RPMI8226 (cell line): ENCODE measurements around the gene ZNF280A.
"Not testable (repeated sequence)": the region's sequence is repeated elsewhere in the genome, so short reads cannot be mapped to it uniquely, and the experiment has no call there.

Experiments used
- DNase-seq: peaks from one replicate; pipeline ENCODE4 v3.0.0-alpha.2; 2015

ZNF280A gene

DNA sequence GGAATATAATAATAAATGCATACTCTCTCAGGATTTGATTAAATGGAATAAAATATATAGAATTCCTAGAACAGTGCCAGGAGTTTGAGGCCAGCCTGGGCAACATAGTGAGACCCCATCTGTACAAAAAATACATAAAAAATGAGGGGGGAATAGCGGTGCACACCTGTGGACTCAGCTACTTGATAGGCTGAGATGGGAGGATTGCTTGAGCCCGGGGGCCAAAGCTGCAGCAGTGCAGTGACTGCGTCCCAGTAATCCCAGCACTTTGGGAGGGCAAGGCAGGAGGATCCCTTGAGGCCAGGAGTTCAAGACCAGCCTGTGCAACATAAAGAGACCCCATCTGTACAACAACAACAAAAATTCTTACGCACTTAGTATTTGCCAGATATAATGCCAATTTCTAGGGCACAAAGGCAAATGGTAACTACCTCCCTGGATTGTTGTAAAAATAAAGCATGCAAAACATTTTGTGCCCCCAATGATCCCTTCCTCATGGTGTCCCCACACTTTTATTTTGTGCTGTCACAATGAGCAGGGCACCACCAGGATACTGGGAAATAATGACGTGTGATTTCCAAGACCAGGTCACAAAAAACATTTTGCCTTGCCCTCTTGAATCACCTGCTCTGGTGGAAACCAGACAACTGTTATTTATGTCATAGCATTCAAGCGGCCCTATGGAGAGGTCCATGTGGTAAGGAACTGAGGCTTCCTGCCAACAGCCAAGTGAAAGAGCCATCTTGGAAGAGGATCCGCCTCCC lies 18.3 kb upstream of the ZNF280A start:
- DNase-seq = no peak

DNA sequence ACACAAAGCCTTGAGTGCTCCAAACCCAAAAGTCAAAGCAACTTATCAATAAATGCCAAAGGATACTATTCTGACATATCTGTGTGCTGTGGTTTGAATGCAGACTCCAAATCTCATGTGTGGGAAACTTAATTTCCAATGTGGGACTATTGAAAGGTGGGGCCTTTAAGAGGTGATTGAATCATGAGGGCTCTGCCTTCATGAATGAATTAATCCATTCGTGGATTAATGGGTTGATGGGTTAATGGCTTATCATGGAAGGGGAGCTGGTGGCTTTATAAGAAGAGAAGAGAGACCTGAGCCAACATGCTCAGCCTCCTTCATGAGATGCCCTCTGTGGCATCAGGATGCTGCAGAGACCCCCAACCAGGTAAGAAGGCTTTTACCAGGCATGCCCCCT lies 16.8 kb upstream of the ZNF280A start:
- no peak for DNase-seq

DNA sequence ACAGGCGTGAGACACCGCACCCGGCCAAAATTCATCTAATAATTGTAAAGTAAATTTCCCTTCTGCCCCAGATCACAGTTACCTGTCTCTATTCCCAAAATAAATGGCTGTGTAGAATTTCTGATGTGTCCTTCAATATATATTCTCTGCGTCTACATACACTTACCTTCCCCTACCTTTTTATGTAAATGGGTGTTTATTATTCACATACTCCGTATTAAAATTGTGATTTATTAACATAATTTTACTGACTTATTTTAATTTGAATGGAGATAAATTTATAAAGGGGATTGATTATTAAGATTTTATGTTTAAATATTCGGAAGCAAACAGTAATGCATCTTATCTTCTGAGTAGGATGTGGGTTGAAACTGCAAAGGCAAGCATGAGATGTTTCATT lies 16.4 kb upstream of the ZNF280A start:
- no peak for DNase-seq

DNA sequence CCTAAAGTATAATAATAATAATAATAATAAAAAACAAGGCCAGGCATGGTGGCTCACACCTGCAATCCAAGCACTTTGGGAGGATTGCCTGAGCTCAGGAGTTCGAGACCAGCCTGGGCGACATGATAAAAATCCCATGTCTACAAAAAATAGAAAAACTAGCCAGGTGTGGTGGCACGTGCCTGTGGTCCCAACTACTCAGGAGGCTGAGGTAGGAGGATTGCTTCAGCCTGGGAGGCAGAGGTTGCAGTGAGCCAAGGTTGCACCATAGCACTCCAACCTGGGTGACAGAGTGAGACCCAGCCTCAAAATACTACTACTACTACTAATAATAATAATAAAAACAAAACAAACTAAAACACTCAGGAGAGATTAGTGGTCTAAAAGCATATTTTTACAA lies 15.6 kb upstream of the ZNF280A start:
- DNase-seq = no peak

DNA sequence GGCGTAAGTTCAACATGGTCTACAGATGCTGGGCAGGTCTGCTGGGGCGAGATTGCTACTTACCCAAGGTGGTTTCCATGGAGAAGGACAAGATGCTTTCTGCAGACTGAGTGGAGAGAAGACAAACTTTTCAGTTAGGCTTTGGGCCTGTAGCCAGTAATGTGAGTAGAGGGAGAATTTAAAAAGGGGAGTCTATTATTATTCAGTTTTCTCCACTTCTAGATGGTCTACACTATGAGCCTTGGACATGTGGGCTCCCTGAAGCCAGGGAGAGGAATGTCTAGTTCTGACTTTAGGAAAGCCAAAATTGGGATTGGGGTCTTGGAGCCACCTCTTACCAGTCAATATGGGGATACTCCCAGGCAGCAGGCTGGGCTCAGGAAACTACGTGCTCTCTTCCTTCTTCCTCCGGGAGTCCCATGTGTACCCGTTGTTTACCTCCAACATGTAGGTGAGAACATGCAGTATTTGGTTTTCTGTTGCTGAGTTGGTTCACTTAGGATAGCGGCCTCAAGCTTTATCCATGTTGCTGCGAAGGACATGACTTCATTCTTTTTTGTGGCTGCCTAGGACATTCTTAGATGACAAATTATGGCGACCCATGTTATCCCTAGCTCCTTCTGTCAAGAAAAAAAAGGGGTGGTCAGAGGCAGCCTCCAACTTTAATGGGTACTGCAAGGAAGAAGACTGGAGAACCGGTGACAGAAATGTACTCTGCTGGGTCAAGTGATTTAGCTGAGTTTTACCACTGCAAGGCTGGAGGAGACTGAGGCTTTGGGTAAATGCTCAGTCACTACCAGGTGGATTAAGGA lies 14.7 kb upstream of the ZNF280A start:
- DNase-seq = no peak

DNA sequence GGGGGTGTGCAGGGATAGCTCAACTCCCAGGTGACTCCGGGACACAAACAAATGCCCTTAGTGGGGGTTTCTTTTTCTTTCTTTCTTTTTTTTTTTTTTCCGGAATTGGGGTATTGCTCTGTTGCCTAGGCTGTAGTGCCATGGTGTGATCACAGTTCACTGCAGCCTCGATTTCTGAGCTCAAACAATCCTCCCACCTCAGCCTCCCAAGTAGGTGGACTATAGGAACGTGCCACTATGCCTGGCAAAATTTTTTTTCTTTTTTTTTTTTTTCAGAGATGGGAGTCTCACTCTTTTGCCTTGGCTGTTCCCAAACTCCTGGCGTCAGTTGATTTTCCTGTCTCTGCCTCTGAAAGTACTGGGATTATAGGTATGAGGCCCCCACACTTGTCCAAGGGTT lies 13.8 kb upstream of the ZNF280A start:
- DNase-seq = no peak

DNA sequence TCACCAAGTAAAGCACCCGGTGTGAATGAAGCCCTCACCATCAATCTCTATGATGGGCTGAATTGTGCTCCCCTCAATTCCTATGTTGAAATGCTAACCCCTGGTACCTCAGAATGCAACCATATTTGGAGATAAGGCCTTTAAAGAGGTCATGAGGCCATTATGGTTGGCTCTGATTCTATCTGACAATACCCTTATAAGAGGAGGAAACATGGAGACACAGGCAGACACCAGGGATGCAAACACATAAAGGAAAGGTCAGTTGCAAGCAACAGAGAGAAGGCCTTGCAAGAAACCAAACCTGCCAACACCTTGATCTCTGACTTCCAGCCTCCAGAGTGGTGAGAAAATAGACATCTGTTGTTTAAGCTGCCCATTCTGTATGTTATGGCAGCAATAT lies 13.3 kb upstream of the ZNF280A start:
- no peak for DNase-seq

DNA sequence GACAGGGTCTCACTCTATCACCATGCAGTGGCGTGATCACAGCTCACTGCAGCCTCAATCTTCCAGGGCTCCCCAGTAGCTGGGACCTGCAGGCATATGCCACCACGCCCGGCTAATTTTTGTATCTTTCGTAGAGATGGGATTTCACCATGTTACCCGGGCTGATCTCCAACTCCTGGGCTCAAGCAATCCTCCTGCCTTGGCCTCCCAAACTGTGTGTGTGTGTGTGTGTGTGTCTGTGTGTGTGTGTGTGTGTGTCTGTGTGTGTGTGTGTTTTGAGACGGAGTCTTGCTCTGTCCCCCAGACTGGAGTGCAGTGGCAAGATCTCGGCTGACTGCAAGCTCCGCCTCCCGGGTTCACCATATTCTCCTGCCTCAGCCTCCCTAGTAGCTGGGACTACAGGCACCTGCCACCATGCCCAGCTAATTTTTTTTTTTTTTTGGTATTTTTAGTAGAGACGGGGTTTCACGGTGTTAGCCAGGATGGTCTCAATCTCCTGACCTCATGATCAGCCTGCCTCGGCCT lies 12.5 kb upstream of the ZNF280A start:
- DNase-seq = not testable (repeated sequence)

DNA sequence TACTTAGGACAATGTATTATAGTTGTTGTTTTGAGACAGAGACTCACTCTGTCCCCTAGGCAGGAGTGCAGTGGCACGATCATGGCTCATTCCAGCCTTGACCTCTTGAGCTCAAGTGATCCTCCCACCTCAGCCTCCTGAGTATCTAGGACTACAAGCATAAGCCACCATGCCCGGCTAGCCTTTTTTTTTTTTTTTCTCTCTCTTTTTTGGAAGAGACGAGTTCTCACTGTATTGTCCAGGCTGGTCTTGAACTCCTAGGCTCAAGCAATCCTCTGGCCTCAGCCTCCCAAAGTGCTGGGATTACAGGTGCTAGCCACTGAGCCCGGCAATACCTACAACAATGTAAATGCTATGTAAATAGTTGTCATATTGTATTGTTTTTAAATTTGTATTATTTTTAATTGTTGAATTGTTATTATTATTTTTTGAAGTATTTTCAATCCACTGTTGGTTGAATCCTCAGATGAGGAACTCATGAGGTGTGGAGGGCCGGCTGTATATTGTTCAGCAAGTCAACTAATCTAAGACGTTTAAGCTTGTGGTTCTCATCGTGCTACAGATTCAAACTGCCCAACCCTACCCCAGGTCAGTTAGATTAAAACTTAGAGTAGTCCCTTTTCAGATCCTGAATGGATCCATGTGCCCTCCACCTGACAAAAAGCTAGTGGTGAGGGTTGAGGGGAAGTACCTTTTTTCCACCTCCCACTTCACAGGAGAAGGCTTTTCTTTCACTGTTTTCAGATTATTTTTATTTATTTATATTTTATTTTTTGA lies 11.9 kb upstream of the ZNF280A start:
- DNase-seq = no peak

DNA sequence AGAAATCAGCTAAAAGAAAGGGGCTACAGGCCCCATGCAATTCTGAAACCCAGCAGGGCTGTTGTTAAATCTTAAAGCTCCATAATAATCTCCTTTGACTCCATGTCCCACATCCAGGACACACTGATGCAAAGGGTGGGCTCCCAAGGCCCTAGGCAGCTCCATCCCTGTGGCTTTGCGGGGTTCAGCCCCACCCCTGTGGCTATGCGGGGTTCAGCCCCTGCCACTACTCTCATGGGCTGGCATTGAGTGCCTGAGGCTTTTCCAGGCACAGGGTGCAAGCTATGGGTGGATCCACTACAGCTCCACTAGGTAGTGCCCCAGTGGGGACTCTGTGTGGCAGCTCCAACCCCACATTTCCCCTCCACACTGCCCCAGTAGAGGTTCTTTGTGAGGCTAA lies 8.7 kb upstream of the ZNF280A start:
- no peak for DNase-seq

DNA sequence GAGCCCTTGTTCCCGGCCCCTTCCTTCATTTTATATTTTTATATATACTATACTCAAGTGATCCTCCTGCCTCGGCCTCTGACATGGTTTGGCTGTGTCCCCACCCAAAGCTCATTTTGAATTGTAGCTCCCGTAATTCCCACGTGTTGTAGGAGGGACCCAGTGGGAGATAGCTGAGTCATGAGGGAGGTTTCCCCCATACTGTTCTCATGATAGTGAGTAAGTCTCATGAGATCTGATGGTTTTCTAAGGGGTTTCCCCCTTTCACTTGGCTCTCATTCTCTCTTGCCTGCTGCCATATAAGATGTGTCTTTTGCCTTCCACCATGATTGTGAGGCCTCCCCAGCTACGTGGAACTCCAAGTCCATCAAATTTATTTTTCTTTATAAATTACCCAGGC lies 7.2 kb upstream of the ZNF280A start:
- DNase-seq = no peak

DNA sequence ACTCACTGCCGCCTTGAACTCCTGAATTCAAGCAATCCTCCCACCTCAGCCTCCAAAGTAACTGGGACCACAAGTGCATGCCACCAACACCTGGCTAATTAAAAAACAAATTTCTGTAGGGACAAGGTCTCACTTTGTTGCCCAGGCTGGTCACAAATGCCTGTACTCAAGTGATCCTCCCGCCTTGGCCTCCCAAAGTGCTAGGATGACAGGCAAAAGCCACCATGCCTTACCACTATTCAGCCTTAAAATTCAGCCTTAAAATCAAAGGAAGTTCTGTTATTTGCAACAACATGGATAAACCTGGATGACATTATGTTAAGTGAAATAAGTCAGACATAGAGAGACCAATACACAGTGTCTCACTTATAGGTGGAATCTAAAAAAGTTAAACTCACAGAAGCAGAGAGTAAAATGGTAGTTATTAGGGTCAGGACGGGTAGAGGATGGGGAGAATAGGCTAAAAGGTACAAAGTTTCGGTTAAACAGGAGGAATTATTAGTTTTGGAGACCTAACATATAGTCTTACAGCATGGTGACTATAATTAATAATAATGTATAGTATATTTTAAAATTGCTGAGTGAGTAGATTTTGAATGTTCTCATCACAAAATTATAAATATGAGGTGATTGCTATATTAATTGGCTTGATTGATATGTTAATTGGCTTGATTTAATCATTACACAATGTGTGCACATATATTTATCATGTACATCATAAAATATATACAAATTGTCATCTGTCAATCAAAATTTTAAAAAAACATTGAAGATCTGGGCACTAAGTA lies 6.2 kb upstream of the ZNF280A start:
- no peak for DNase-seq

DNA sequence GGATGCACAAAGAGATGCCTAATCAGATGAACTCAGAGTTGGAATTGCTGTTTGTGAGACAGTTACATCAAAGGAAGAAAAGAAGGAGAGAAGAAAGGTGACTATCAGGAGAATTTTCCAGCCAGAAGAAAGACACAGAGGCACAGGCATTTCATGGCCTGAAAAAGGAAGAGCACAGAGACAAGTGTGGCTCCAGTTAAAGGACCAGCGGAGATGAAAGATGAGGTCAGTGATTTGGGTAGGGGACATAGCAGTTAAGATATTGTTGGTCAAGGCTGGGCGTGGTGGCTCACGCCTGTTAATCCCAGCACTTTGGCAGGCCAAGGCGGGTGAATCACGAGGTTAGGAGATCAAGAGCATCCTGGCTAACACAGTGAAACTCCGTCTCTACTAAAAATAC lies 3.4 kb upstream of the ZNF280A start:
- DNase-seq = no peak

DNA sequence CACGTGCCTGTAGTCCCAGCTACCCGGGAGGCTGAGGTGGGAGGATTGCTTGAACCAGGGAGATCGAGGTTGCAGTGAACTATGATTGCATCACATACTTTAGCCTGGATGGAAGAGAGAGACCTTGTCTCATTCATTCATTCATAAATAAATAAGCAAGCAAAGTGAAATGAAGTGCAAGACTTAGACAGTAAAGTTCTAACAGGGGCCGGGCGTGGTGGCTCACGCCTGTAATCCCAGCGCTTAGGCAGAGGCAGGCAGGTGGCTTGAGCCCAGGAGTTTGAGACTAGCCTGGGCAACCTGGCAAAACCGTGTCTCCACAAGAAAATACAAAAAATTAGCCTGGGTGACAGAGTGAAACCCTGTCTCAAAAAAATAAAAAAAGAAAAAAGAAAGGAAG lies 1.6 kb upstream of the ZNF280A start:
- DNase-seq = no peak

DNA sequence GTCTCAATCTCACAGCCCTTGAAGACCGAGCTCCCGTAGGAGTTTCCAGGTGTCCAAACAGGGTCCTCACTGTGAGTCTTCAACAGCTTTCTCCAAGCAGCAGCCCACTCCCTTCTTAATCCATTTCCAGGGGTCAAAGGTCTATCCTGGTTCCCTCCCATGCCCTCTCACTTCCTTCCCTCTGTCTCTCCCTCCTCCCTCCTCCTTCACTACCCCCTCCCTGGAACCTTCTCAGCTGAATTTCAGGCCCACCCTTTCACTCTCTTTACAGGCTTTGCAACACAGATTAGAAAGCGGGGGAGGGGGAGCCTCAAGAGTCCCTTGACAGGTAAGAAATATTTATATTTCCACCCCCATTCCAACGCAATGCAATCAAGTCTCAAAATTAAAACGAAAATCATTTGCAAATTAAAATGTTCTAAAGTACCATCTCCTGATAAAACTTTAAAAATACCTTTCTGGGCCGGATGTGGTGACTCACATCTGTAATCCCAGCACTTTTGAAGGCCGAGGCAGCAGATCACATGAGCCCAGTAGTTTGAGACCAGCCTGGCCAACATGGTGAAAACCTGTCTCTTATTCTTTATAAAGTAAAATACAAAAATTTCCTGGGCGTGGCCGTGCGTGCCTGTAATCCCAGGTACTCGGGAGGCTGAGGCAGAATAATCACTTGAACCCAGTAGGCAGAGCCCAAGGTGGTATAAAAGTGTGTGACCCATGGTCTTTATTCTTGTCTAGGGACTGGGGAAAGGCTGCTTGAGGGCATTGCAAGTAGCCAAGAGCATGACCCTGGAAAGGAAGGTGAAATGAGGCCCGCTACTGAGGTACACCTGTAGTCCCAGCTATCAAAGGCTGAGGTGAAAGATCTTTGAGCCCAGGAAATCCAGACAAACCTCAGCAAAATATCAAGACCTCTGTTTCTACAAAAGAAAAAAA lies 865 bp upstream of the ZNF280A start:
- no peak for DNase-seq

DNA sequence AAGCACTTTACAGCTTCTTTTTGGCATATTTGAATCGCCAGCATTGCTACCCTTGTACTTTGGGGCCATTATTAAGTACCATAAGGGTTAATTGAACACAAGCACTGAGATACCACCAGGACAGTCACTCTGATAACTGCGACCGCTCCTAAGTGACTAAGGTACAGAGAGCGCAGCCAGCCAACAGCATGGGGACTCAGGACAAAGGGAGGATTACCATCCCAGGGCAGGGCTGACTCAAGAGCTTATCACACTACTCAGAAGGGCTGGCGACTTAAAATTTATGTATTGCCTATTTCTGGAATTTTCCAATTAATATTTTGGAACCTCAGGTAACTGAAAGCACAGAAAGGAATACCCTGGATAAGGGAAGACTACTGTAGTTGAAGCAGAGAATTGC lies 479 bp downstream of the ZNF280A start:
- DNase-seq = no peak

DNA sequence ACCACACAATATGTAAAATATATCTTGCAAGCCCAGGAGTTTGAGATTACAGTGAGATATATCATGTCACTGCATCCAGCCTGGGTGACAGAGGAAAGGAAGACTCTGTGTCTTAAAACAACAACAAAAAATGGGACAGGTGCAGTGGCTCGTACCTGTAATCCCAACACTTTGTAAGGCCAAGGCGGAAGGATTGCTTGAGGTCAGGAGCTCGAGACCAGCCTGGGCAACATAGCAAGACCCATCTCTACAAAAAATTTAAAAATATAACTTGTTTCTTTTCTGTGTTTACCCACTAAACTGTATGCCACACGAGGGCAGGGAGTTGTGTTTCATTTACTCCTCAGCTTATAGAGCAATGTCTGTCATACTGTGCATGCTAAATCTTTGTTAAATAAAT lies 3.1 kb downstream of the ZNF280A start:
- DNase-seq = no peak

DNA sequence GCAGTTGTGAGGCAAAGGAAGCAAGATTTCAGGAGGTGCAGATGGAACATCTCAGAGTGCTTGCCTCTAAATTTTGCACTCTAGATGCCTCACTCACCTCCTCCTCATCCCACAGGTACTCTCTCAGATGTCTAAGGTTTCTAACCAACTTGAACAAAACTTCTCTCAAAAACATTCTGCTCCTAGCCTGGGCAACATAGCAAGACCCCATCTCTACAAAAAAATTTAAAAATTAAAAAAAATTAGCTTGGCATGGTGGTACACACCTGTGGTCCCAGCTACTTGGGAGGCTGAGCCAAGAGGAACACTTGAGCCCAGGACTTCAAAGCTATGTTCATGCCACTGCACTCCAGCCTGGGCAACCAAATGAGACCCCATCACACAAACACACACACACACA lies 4.2 kb downstream of the ZNF280A start:
- DNase-seq = no peak

DNA sequence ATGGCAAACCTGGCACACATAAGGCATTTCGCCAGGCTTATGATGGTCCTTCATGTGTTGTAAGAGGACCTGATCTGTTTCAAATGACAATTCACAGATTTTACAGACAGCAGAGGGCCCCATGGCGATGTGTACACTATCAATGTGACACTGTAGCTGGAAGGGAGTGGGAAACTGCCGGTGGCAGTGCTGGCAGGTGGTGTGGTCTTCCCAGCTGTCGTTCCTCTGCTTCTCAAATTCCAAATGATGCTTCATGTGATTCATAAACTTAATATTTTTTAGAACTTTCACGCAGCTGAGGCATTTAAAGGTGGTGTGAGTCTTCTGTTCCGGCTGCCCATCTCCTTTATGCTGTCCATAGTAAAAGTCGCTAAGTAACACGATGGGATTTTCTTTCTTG lies 5.6 kb downstream of the ZNF280A start:
- DNase-seq = not testable (repeated sequence)

DNA sequence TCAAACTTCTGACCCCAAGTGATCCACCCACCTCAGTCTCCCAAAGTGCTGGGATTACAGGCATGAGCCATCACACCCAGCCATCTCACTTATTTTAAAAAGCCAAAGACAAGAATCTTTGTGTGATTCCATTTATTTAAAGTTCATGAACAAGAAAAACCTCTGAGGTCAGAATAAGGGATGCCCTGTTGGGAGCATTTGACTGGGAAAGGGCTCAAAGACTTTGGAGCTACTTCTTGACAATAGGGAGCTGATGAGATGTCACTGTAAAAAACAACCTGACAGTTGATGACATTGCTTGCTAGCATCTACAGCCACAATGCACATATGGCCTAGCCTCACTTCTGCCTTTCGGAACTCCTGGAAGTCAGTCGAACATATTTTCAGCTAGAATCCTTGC lies 6.5 kb downstream of the ZNF280A start:
- DNase-seq = no peak

DNA sequence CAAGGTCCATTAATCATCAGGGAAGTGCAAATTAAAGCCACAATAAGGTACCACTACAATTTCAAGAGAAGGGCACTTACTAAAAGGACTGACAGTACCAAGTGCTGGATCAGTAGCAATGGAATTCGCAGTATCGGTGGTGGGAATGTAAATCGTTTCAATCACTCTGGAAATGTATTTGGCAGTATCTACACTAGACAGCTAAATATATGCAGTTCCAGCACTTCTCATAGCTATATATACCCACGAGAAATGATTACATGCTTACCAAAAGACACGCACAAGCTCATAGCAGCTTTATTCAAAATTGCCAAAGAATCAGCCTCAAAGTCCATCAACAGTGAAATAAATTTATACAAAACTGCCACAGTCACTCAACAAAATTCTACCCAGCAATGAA lies 7.1 kb downstream of the ZNF280A start:
- no peak for DNase-seq

DNA sequence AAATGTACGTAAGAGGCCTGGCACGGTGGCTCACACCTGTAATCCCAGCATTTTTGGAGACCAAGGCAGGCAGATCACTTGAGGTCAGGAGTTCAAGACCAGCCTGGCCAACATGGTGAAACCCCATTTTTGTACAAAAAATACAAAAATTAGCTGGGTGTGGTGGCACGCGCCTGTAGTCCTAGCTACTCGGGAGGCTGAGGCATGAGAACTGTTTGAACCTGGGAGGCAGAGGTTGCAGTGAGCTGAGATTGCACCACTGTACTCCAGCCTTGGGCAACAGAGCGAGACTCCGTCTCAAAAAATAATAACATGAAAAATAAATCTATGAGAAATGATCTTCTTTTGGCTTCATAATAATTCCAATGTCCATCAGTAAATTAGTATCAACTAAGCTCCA lies 9.2 kb downstream of the ZNF280A start:
- DNase-seq = not testable (repeated sequence)
